ENCODE results near the gene ABRACL.

DNA sequence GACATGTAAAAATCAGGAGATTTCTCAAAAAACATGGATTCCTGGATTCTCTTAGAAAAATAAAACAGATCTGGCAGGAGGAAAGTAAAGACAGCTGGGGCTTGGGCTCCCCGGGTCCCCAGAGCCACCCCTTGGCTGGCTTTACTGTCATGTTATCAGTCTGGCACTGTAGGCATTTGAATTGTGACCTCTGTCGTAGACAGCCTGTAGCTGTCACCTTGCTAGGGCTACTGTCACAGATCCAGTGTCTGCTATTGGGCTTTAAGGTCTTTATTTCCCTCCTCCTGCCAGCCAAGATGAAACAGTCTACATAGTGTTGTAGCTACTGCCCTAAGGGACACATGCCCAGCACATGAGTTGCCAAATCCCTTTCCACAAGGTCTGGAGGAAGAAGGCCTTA, 37.5 kb downstream of the ABRACL start:
- TF ChIP-seq, protein P1, sequence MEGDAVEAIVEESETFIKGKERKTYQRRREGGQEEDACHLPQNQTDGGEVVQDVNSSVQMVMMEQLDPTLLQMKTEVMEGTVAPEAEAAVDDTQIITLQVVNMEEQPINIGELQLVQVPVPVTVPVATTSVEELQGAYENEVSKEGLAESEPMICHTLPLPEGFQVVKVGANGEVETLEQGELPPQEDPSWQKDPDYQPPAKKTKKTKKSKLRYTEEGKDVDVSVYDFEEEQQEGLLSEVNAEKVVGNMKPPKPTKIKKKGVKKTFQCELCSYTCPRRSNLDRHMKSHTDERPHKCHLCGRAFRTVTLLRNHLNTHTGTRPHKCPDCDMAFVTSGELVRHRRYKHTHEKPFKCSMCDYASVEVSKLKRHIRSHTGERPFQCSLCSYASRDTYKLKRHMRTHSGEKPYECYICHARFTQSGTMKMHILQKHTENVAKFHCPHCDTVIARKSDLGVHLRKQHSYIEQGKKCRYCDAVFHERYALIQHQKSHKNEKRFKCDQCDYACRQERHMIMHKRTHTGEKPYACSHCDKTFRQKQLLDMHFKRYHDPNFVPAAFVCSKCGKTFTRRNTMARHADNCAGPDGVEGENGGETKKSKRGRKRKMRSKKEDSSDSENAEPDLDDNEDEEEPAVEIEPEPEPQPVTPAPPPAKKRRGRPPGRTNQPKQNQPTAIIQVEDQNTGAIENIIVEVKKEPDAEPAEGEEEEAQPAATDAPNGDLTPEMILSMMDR (conservative IDR thresholded peaks at IDR 0.05 in 1 of 2, IDR thresholded peaks at IDR 0.05 in 1 of 2; ENCODE audit: low read depth in 1 of 2, low read length in 2 of 2), result no peak
- no peak for TF ChIP-seq EZH2 (IDR thresholded peaks at IDR 0.05; ENCODE audit: low read length, missing control alignments)
